T-helper 1 cell treated with Interleukin-12 subunit alpha and Interleukin-12 subunit beta and Interleukin-4 antibody, amounts not matched to agents 30 ng/mL and 1 ng/mL, for 36 hours (primary cell): ENCODE results near the gene NUBPL. TPM values are rescaled to one million over a fixed set of nuclear protein-coding genes. Genes with fewer than 3 reads are reported as not detected.

ENCODE experiments used
- intact Hi-C: fragments of 100-400 bp; cut with micrococcal nuclease; formaldehyde crosslinking; loops from one replicate; pipeline ENCODE4 v1.15.1; 2024
- total RNA-seq: library from RNA; stranded (reverse); gene quantifications from 2 replicates; pipeline ENCODE4 v1.2.3, GENCODE V29; 2022

NUBPL gene
- total RNA-seq, 1 donor from 2014 or later = 8.7 TPM

GRCh38 chr14:31672709-31673108, 111.5 kb downstream of the NUBPL start:
- intact Hi-C loops = no loop called here

GRCh38 chr14:31677052-31677451, 115.8 kb downstream of the NUBPL start:
- intact Hi-C loops = no loop called here

GRCh38 chr14:31677630-31678029, 116.4 kb downstream of the NUBPL start:
- intact Hi-C loops = no loop called here

- intact Hi-C loops = no loop called here
Observed at GRCh38 chr14:31678421-31679249, 117.4 kb downstream of the NUBPL start.

- intact Hi-C loops = no loop called here
Observed at GRCh38 chr14:31682768-31683167, 121.6 kb downstream of the NUBPL start.

- intact Hi-C loops = no loop called here
Observed at GRCh38 chr14:31687726-31688125, 126.5 kb downstream of the NUBPL start.

- intact Hi-C loops = no loop called here
Observed at GRCh38 chr14:31690056-31690455, 128.9 kb downstream of the NUBPL start.

GRCh38 chr14:31692376-31692781, 131.2 kb downstream of the NUBPL start:
- intact Hi-C loops = no loop called here

GRCh38 chr14:31696378-31696777, 135.2 kb downstream of the NUBPL start:
- intact Hi-C loops = no loop called here

- intact Hi-C loops = no loop called here
Observed at GRCh38 chr14:31699809-31700208, 138.6 kb downstream of the NUBPL start.

GRCh38 chr14:31700282-31701074, 139.3 kb downstream of the NUBPL start:
- intact Hi-C loops = no loop called here

GRCh38 chr14:31702130-31702529, 140.9 kb downstream of the NUBPL start:
- intact Hi-C loops = no loop called here

- intact Hi-C loops = no loop called here
Observed at GRCh38 chr14:31703056-31703455, 141.9 kb downstream of the NUBPL start.

- intact Hi-C loops = loop anchor here (5.0 kb wide), 1 partner anchor 523 kb away; no protein-coding TSS in a partner anchor
Observed at GRCh38 chr14:31705731-31706130, 144.5 kb downstream of the NUBPL start.

- intact Hi-C loops = loop anchor here (5.0 kb wide), 1 partner anchor 526 kb away; no protein-coding TSS in a partner anchor
Observed at GRCh38 chr14:31708661-31709060, 147.5 kb downstream of the NUBPL start.

GRCh38 chr14:31712244-31713127, 151.3 kb downstream of the NUBPL start:
- intact Hi-C loops = no loop called here

- intact Hi-C loops = no loop called here
Observed at GRCh38 chr14:31716208-31716607, 155.0 kb downstream of the NUBPL start.

GRCh38 chr14:31717294-31718085, 156.3 kb downstream of the NUBPL start:
- intact Hi-C loops = no loop called here

- intact Hi-C loops = no loop called here
Observed at GRCh38 chr14:31718585-31718984, 157.4 kb downstream of the NUBPL start.

- intact Hi-C loops = no loop called here
Observed at GRCh38 chr14:31718985-31719384, 157.8 kb downstream of the NUBPL start.

- intact Hi-C loops = no loop called here
Observed at GRCh38 chr14:31726337-31726736, 165.1 kb downstream of the NUBPL start.
